Activated CD8-positive, alpha-beta T cell treated with anti-CD3 and anti-CD28 coated beads, Interleukin-2, amount 10 ng/mL, durations not matched to agents 7 days and 5 days (primary cell): ENCODE data around the gene HOXD13. TPM values are rescaled to one million over a fixed set of nuclear protein-coding genes. Genes with fewer than 3 reads are reported as not detected.

Source experiments
- ATAC-seq: fragments of 150-1000 bp; cut with Tn5 transposase; one replicate; pipeline ENCODE4 v1.10.0; 2021; ENCODE audit warnings: moderate library complexity
- CTCF ChIA-PET: fragments of 350-600 bp; sonication (Branson Sonifier 250); formaldehyde crosslinking; loops from one replicate; lab custom pipeline; 2021; ENCODE audit warnings: antibody characterized with exemption; lab: Charles Lee
- POLR2A ChIA-PET: fragments of 350-600 bp; sonication (Branson Sonifier 250); formaldehyde crosslinking; loops from one replicate; lab custom pipeline; 2021; ENCODE audit warnings: antibody characterized with exemption; lab: Charles Lee
- DNase-seq: peaks from one replicate; pipeline ENCODE4 v3.0.0-alpha.2; 2020
- H3K27ac Mint-ChIP-seq: one replicate; pipeline ENCODE4 v1.8.0; 2021; ENCODE audit warnings: mild to moderate bottlenecking, mixed read lengths
- H3K27me3 Mint-ChIP-seq: one replicate; pipeline ENCODE4 v1.8.0; 2021; ENCODE audit warnings: low read depth, mixed read lengths
- H3K36me3 Mint-ChIP-seq: one replicate; pipeline ENCODE4 v1.8.0; 2021; ENCODE audit warnings: low read depth, mixed read lengths
- H3K4me1 Mint-ChIP-seq: one replicate; pipeline ENCODE4 v1.8.0; 2021; ENCODE audit warnings: low read depth, mixed read lengths
- H3K4me3 Mint-ChIP-seq: one replicate; pipeline ENCODE4 v1.8.0; 2021; ENCODE audit warnings: mild to moderate bottlenecking, mixed read lengths
- H3K9me3 Mint-ChIP-seq: one replicate; pipeline ENCODE4 v1.8.0; 2022; ENCODE audit warnings: mixed read lengths; ENCODE audit not compliant: insufficient read depth
- total RNA-seq, 2 experiments: library from RNA; stranded (reverse); gene quantifications; one replicate each; pipeline ENCODE4 v1.2.3, GENCODE V29; 2021

The HOXD13 gene
- total RNA-seq, 2 experiments from 2014 or later: not detected

DNA sequence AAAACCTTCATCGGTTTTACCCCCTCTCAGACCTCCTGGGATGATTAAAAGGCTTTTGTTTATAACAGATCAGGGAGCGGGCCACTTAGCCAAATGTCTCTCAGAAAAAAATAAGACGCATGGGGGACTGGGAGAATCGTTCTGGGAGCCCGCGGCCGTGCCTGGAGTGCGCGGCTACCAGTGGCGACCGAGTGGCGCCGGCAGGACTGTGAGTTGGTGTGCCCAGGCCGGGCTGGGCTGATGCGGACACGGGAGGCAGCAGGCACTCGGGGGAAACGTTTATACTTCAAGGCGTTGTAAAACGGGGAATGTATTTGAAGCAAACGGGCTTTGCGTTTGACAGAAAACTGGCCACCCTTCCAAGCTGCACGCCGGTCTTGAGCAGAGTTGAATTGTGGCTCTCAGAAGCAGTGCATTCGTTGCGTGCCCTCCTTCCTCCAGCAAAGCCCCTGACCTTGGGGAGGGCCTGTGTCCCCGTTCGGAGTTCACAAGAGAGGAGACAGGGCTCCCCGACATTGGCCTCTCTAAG, 19.4 kb downstream of the HOXD13 start:
- Mint-ChIP-seq H3K27me3 (peaks cover 78% of the 10 kb centered on the region), H3K36me3 (peaks cover 6% of the 10 kb centered on the region), H3K9me3 (peaks cover 6% of the 10 kb centered on the region), H3K4me1 (peaks cover 7% of the 10 kb centered on the region), H3K4me3 (no peak overlapping the region), H3K27ac (no peak overlapping the region)
- ATAC-seq (no peak), DNase-seq (no peak)
- CTCF ChIA-PET: interaction anchor here (1.7 to 2.3 kb wide), 4 partner anchors 15 to 50 kb away, joined by 5 to 8 read pairs (median 6); no protein-coding TSS in a partner anchor
- POLR2A ChIA-PET: no interaction called here

DNA sequence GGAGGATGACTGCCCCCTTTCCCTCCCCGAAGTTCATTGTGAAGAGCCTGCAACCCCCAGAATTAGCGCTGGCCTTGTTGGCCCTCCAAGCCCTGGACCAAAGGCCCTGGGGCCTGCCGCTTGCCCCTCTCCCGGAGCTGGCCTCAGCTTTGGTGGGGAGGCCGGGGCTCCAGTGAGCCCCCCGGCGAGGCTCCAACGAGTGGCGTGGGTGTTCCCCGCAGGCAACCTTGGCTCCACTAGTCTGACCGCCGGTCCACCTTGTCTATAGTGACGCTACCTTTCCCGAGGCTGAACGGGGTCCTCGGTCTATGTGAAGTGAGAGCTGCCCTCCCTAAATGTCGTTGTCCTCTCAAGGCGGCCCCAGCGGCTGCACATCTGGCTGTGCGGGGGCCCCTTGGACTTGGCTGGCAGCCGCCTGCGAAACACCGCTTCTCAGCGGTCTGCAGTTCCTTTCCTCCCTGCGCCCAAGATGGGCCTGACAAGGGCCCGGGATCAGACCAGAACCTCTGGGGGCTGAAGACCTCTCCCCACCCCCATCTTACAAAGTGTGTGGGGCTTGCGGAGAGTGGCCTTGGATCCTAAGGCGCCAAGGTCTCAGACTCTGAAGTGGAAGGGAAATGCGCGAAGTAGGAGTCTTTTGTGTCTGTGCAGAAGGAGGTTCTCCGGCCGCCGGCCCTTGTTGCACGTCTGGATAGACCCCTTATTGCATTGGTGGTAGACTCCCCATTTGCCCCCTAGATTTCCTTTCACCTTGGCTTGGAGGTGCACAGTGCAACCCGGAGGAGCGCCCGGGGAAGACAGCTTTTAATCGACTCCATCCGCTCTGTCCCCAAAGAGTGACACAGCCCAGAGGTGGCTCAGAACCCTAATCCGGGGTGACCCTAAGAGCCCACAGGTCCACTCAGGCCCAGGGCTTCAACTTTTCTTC, 20.1 kb downstream of the HOXD13 start:
- Mint-ChIP-seq H3K4me3 (no peak overlapping the region), H3K9me3 (peaks cover 10% of the 10 kb centered on the region), H3K4me1 (peaks cover 4% of the 10 kb centered on the region), H3K36me3 (peaks cover 7% of the 10 kb centered on the region), H3K27me3 (peaks cover 79% of the 10 kb centered on the region), H3K27ac (no peak overlapping the region)
- ChIA-PET CTCF (interaction anchor here (0.6 to 2.0 kb wide), 3 partner anchors 19 to 539 kb away, joined by 3 to 5 read pairs (median 3); no protein-coding TSS in a partner anchor), POLR2A (no interaction called here)
- no peak for ATAC-seq
- no peak for DNase-seq

DNA sequence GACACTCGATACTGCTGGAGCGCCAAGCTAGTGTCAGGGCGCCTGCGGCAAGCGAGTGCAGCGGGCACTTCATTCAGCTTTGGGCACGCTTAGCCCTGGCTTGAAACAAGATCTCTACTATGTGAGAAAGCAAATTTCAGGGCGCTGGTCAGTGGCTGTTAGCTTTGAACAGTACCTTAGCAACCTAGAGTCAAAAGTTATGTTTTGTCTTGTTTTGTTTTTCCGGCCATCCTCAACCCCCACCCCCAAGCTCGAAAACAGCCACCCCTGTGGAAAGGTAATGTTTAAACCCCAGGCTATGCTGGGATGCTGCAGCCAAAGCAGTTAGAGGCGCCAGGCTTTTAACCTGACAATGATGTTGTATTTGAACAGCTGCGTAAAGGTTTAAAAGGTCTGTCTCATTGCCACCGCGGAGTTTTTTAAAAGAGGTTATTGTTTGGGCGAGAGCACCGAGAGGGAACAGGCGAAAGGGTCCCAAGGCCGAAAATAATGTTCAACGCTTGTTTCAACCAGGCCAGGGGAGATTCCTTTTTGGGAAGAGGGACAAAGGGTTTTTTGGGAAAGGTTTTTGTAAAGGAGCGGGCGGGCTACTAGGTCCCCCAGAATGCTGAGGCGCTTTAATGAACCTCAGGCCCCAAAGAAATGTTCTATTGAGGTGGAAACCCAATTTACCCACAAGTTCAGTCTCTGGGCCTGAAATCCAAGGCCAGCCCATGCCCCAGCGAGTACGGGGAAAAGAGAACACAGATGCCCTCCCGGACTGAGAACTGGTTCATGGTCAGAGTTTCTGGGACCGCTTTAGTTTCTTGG, 21.8 kb downstream of the HOXD13 start:
- Mint-ChIP-seq H3K27me3 (peaks cover 84% of the 10 kb centered on the region), H3K36me3 (peaks cover 8% of the 10 kb centered on the region), H3K4me3 (no peak overlapping the region), H3K4me1 (no peaks in the 10 kb centered on the region), H3K9me3 (peaks cover 10% of the 10 kb centered on the region), H3K27ac (no peak overlapping the region)
- ChIA-PET POLR2A (interaction anchor here (0.7 kb wide), 1 partner anchor 10 kb away, joined by 3 read pairs; no protein-coding TSS in a partner anchor), CTCF (interaction anchor here (0.9 to 1.0 kb wide), 2 partner anchors 17 to 48 kb away, joined by 3 to 5 read pairs; no protein-coding TSS in a partner anchor)
- ATAC-seq (no peak), DNase-seq (no peak)

DNA sequence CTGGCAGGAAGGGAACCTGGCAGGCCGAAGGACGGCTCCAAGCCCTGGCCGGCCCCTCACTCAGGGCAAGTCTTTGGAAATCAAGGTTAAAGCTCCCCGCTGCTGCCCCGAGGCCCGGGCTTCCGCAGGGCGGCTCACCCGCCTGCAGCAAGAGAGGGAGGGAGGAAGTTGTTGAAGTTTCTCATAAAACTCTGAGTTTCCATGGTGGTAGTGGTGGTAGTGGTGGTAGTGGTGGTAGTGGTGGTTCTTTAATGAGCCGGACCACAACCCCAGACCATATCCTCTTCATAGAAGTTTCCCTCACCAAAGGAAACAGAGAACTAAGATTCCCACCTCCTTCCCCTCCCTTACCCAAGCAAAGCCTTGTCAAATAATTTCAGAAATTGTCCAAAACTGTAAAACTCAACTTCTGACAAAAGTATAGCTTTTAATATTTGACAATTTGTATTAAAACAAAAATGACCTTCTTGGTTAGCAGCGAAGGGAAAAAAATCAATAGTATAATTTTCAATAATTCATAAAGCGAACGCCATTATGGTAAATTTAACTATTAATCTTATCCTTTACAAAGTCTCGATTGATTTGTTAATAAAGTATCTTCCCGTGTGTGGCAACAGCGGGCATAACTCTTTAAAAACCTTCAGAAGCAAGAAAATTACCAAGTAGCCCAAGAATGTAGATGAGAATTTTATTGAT, 22.6 kb downstream of the HOXD13 start:
- DNase-seq: no peak
- H3K27me3 Mint-ChIP-seq: peaks cover 84% of the 10 kb centered on the region
- peaks cover 6% of the 10 kb centered on the region for H3K36me3 Mint-ChIP-seq
- ChIA-PET POLR2A (no interaction called here), CTCF (no interaction called here)
- no peak overlapping the region for H3K4me3 Mint-ChIP-seq
- no peak overlapping the region for H3K27ac Mint-ChIP-seq
- H3K4me1 Mint-ChIP-seq: no peaks in the 10 kb centered on the region
- peaks cover 10% of the 10 kb centered on the region for H3K9me3 Mint-ChIP-seq
- ATAC-seq: no peak

DNA sequence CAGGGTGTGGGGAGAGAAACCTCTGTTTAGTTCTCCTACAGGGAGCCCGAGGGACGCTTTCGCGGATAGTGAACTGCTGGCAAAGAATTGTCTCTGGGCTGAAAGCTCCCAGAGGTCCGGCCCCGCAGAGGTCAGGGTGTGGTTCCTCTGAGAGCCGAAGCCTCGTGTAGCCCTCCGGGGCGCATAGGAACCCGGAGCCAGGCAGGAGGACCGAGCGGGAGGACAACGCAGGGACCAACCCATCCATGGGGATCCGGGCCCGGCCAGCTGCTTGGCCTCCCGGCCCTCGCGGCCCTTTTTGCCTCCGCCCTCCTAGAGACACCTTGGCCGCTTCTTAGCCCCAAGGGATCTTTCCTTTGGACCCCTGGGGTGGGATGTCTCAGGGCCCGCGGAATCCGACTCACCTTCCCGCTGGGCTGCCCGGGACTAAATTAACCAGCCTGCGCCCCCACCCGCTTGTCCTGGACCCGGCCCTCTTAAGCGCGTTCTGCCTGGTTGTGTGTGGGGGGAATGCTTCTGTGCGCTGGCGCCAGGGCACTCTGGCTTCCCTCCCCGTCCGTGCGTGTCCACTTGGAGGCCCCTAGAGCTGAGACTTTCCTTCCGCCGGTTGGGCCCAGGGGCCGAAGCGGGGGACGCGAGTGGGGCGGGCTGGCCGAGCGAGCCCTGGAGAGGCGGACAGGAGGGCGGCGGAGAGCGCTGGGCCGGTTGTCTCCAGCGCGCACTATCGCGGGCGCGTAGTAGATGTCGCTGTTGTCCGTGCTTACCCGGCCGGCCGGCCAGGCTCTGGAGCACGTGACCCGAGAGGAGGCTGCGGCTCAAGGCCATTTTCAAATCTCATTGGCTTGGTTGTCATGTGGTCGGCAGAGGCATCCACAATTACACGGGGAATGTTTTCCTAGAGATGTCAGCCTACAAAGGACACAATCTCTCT, 23.6 kb downstream of the HOXD13 start, which contains the start of gene HOXD10:
Gene HOXD10, plus strand, starts transcription at position 896 of the 931 bp plus-strand sequence. CDS start 56 bp downstream, outside the sequence.
- no peak within 1 kb of the TSS for H3K4me3 Mint-ChIP-seq

DNA sequence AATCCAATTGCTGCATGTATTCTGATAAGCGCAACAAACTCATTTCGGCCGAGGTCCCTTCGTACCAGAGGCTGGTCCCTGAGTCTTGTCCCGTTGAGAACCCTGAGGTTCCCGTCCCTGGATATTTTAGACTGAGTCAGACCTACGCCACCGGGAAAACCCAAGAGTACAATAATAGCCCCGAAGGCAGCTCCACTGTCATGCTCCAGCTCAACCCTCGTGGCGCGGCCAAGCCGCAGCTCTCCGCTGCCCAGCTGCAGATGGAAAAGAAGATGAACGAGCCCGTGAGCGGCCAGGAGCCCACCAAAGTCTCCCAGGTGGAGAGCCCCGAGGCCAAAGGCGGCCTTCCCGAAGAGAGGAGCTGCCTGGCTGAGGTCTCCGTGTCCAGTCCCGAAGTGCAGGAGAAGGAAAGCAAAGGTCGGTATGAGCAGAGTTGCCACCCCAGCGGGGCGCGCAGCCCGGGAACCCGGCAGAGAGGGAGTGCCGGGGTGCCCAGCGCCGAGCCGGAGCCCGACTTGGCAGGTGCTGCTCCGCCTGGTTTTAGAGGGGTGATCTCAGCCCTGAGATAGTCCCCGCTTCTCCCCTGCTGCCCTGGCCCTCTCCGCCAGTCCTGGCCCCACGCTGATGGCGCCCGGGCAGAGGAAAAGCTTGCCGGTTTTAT, 24.8 kb downstream of the HOXD13 start:
- Mint-ChIP-seq H3K9me3 (peaks cover 10% of the 10 kb centered on the region), H3K27me3 (peaks cover 84% of the 10 kb centered on the region), H3K27ac (no peak overlapping the region), H3K36me3 (peaks cover 4% of the 10 kb centered on the region), H3K4me3 (no peak overlapping the region), H3K4me1 (no peaks in the 10 kb centered on the region)
- ATAC-seq: no peak
- no peak for DNase-seq
- POLR2A ChIA-PET: no interaction called here
- CTCF ChIA-PET: no interaction called here

More for the DNA sequence above, 23.6 kb downstream of the HOXD13 start, which contains the start of gene HOXD10:
- Mint-ChIP-seq H3K36me3 (peaks cover 6% of the 10 kb centered on the region), H3K4me1 (no peaks in the 10 kb centered on the region), H3K27ac (no peak within 1 kb of the TSS), H3K9me3 (peaks cover 10% of the 10 kb centered on the region), H3K27me3 (peaks cover 86% of the 10 kb centered on the region)
- ChIA-PET CTCF (no interaction called here), POLR2A (no interaction called here)
- ATAC-seq: no peak
- DNase-seq: no peak

DNA sequence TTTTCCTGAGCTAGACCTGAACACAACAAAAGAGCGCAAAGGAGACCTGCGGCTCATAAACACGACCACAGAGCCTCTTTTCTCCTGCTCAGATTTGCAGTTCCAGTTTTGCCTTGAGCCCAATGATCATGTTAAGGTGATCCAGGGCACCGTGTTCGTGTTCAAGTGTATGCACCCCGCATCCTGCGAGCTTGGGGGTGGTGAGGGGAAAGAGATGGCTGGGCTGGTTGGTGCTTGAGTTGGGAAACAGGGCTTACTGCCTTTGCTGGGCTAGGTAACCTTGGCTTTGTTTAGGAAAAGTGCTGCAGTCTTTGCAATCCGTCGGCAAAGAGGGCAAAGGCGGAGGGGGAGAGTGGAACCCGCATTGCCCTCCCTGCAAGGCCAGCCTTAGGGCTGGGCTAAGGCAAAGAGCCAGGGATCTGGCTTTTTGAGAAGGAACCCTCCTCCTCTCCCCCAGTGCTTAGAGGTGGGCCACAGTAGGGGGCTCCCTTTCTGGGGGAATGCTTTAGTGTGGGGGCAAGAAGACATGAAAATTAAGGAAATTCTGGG, 25.4 kb downstream of the HOXD13 start:
- peaks cover 4% of the 10 kb centered on the region for H3K36me3 Mint-ChIP-seq
- CTCF ChIA-PET: no interaction called here

DNA sequence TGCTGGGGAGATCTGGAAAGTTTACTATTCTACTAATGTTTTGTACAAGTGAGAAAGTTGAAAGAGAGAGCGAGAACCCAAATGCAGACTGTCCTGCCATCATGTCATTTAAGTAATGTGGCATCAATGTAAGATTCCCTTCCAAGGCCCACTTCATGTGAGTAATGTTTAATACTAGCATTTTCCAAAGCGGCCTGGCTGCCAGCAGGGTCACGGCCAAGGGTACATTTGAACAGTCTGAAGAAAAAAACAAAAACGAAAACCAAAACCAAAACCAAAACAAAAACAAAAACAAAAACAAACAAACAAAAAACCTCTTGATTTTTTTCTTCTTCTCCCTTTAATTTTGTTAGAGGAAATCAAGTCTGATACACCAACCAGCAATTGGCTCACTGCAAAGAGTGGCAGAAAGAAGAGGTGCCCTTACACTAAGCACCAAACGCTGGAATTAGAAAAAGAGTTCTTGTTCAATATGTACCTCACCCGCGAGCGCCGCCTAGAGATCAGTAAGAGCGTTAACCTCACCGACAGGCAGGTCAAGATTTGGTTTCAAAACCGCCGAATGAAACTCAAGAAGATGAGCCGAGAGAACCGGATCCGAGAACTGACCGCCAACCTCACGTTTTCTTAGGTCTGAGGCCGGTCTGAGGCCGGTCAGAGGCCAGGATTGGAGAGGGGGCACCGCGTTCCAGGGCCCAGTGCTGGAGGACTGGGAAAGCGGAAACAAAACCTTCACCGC, 26.2 kb downstream of the HOXD13 start:
- peaks cover 81% of the 10 kb centered on the region for H3K27me3 Mint-ChIP-seq
- POLR2A ChIA-PET: no interaction called here
- H3K36me3 Mint-ChIP-seq: peaks cover 5% of the 10 kb centered on the region
- CTCF ChIA-PET: no interaction called here
- peaks cover 6% of the 10 kb centered on the region for H3K9me3 Mint-ChIP-seq
- no peak for ATAC-seq
- H3K4me1 Mint-ChIP-seq: no peaks in the 10 kb centered on the region
- H3K27ac Mint-ChIP-seq: no peak overlapping the region
- no peak for DNase-seq
- H3K4me3 Mint-ChIP-seq: no peak overlapping the region

More for the DNA sequence above, 25.4 kb downstream of the HOXD13 start:
- Mint-ChIP-seq H3K4me1 (no peaks in the 10 kb centered on the region), H3K9me3 (peaks cover 9% of the 10 kb centered on the region), H3K27me3 (peaks cover 83% of the 10 kb centered on the region), H3K27ac (no peak overlapping the region), H3K4me3 (no peak overlapping the region)
- POLR2A ChIA-PET: no interaction called here
- DNase-seq (no peak), ATAC-seq (no peak)

DNA sequence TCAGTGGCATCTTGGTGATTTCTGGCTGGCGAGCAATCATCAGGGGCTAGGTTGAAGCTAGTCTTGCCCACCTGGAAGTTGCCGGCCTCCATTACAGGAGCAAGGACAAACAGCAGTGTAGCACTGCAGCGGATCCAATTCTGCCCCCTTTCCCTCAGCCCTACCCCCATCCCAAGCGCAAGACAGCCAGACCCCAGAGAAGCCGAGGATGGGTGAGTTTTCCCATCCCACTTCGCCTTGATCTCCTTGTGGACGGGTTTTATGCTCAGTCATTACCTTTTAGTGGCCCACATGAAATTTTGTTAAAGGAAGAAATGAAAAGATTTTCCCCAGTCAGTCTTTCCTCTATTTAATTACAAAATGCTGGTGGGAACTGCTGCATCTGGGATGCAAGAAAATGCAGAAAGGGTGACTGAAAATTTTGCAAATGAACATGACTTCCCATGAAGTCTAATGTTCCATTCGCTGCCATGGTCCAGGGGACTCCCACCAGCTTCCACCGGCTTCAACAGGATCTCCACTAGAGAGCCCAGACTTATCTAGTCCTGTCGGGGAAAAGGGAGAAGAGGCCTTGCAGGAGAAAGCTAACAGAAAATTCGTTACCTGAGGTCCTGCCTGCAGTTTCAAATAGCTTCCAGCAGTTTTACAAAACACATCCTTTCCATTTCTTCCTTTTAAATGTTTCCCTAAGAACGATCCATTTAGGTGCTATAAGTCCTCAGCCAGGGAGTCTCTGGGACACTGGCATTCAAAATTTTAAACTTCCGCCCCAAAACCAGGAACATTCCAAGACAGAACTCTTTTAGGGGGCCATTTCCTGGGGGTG, 28.1 kb downstream of the HOXD13 start:
- no peak for DNase-seq
- CTCF ChIA-PET: interaction anchor here (1.1 to 2.3 kb wide), 7 partner anchors 10 to 532 kb away, joined by 3 to 6 read pairs (median 3); no protein-coding TSS in a partner anchor
- Mint-ChIP-seq H3K27ac (no peak overlapping the region), H3K4me1 (no peaks in the 10 kb centered on the region), H3K27me3 (peaks cover 82% of the 10 kb centered on the region), H3K36me3 (peaks cover 9% of the 10 kb centered on the region), H3K4me3 (no peak overlapping the region), H3K9me3 (peaks cover 6% of the 10 kb centered on the region)
- POLR2A ChIA-PET: no interaction called here
- no peak for ATAC-seq
